ENCODE data around the gene KRT78. TPM values are rescaled to one million over a fixed set of nuclear protein-coding genes. Genes with fewer than 3 reads are reported as not detected.
"Not testable (repeated sequence)": the region's sequence is repeated elsewhere in the genome, so short reads cannot be mapped to it uniquely, and the experiment has no call there.

The KRT78 gene
- total RNA-seq, 1 donor from 2014 or later: not detected

DNA sequence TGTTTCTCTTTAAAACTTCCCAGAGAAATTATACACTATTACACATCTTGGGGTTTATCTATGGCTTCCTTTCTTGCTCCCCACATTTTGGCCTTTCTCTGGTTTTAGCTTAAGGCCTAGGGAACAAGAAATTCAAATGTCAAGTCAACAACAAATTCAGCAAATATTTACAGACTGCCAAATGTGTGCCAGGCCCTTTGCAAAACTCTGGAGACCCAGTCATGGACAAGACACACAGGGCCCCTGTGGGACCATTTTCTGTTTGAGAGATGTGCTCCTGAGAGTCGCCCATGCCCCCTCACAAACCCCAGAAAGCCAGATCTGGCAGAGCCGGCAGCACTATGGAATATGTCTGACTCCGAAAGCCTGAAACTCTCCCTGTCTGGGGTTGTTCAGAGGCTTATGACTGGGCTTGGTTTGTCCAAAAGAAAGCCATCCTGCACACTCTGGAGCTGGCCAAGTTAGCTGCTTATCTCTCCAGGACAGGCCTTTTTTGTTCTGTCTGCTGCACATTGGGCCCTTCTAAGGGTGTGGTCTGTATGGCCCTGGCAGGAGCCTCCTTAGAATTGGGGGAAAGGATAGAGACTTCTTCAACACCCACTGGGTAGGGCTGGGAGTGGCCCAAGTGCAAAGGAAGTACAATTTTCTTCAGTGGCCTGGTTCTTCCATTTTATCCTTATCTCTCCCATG lies 51.8 kb downstream of the KRT78 start:
- no peak overlapping the region for H3K27ac Mint-ChIP-seq
- intact Hi-C loops (cut with micrococcal nuclease): no loop called here
- CTCF ChIA-PET: no interaction called here
- H3K36me3 Mint-ChIP-seq (ENCODE audit: low read depth): no peaks in the 10 kb centered on the region
- TF ChIP-seq, protein P1, sequence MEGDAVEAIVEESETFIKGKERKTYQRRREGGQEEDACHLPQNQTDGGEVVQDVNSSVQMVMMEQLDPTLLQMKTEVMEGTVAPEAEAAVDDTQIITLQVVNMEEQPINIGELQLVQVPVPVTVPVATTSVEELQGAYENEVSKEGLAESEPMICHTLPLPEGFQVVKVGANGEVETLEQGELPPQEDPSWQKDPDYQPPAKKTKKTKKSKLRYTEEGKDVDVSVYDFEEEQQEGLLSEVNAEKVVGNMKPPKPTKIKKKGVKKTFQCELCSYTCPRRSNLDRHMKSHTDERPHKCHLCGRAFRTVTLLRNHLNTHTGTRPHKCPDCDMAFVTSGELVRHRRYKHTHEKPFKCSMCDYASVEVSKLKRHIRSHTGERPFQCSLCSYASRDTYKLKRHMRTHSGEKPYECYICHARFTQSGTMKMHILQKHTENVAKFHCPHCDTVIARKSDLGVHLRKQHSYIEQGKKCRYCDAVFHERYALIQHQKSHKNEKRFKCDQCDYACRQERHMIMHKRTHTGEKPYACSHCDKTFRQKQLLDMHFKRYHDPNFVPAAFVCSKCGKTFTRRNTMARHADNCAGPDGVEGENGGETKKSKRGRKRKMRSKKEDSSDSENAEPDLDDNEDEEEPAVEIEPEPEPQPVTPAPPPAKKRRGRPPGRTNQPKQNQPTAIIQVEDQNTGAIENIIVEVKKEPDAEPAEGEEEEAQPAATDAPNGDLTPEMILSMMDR (IDR thresholded peaks at IDR 0.05): no peak
- ATAC-seq (ENCODE audit: low read depth) (no peak), DNase-seq (no peak)
- H3K27me3 Mint-ChIP-seq: peaks cover 9% of the 10 kb centered on the region
- no peak overlapping the region for H3K4me3 Mint-ChIP-seq
- H3K4me1 Mint-ChIP-seq: no peaks in the 10 kb centered on the region
- POLR2A ChIA-PET: no interaction called here
- no peaks in the 10 kb centered on the region for H3K9me3 Mint-ChIP-seq

DNA sequence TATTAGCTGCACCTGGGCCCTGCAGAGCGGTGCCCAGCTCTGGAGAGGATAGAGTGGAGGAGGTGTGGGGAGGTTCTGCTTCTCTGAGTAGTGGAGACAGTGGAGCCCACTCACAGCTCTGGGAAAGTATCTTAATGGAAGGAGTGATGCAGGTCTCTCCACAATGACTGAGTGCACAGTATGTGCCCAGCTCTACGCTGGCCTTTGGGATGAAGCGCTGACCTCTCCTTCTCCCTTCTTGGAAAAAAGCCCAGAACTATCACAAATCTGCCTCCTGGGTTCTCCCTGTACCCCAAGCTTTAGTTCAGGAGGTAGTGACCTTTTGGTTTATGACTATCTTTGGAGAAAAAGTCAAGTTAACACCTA lies 52.4 kb downstream of the KRT78 start:
- H3K27me3 Mint-ChIP-seq: peaks cover 12% of the 10 kb centered on the region

DNA sequence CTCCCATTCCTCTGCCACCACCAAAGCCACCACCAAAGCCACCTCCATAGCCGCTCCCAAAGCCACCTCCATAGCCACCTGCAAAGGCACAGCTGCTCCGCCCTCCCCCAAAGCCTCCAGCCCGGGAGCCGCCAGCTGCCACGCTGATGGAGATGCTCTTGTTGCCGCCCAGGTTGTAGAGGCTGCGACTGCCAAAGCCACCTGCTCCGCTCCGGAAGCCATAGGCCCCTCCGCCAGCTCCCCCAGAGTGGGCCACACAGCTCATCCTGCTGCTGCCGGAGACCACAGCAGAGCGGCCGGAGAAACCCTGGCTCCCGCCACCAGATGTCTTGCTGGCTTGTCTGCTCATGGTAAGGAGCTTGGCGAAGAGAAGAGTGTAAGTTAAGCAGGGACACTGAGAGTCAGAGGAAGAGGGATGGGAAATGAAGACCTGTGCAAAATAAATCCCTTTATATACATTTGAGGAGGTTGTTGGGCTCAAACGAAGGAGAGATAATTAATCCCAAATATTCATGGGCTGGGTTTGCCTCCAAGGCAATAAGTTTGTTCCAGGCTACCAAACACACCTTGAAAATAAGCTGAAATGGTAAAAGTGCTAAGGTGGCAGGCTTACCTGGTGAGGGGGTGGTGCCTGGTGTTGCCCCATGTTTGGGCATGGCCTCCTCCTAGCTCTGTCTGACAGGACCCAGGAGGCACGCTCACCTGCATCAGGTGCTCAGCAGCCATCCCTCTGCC lies 52.9 kb downstream of the KRT78 start, which contains the start of gene KRT3:
Gene KRT3 (minus strand): TSS at position 424 of the 735 bp plus-strand sequence. CDS start 75 bp downstream, at position 349.
- ChIA-PET CTCF (interaction anchor here (0.9 kb wide), 1 partner anchor 639 kb away, joined by 3 read pairs; no protein-coding TSS in a partner anchor), POLR2A (no interaction called here)
- Mint-ChIP-seq H3K27ac (no peak within 1 kb of the TSS), H3K9me3 (no peaks in the 10 kb centered on the region), H3K27me3 (peaks cover 13% of the 10 kb centered on the region), H3K36me3 (ENCODE audit: low read depth) (no peaks in the 10 kb centered on the region), H3K4me3 (no peak within 1 kb of the TSS), H3K4me1 (no peaks in the 10 kb centered on the region)
- no peak for ATAC-seq (ENCODE audit: low read depth)
- intact Hi-C loops (cut with micrococcal nuclease): no loop called here
- TF ChIP-seq, protein P1 (IDR thresholded peaks at IDR 0.05): no peak
- DNase-seq: no peak

More for the DNA sequence above, 52.4 kb downstream of the KRT78 start:
- ATAC-seq (ENCODE audit: low read depth): no peak
- intact Hi-C loops (cut with micrococcal nuclease): no loop called here
- no peak for DNase-seq
- Mint-ChIP-seq H3K4me3 (no peak overlapping the region), H3K9me3 (no peaks in the 10 kb centered on the region), H3K4me1 (no peaks in the 10 kb centered on the region), H3K36me3 (ENCODE audit: low read depth) (no peaks in the 10 kb centered on the region), H3K27ac (no peak overlapping the region)
- TF ChIP-seq, protein P1 (IDR thresholded peaks at IDR 0.05): no peak
- CTCF ChIA-PET: interaction anchor here (0.9 kb wide), 1 partner anchor 639 kb away, joined by 3 read pairs; no protein-coding TSS in a partner anchor
- POLR2A ChIA-PET: no interaction called here

DNA sequence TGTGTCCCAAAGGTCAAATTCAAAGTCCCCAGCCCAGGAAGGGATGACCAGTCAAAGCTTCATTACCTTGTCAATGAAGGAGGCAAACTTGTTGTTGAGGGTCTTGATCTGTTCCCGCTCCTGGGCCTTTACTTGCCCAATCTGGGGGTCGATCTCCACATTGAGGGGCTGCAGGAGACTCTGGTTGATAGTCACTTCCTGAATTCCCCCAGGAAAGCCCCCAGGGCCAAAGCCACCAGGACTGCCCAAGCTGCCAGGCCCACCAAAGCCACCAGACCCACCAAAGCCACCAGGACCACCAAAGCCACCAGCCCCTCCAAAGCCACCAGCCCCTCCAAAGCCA lies 53.5 kb downstream of the KRT78 start:
- ATAC-seq (ENCODE audit: low read depth); CTCF ChIA-PET; H3K4me1 Mint-ChIP-seq; DNase-seq; H3K27ac Mint-ChIP-seq; H3K9me3 Mint-ChIP-seq; H3K36me3 Mint-ChIP-seq (ENCODE audit: low read depth); intact Hi-C loops (cut with micrococcal nuclease); H3K4me3 Mint-ChIP-seq; POLR2A ChIA-PET: not testable (repeated sequence)
- peaks cover 18% of the 10 kb centered on the region for H3K27me3 Mint-ChIP-seq

DNA sequence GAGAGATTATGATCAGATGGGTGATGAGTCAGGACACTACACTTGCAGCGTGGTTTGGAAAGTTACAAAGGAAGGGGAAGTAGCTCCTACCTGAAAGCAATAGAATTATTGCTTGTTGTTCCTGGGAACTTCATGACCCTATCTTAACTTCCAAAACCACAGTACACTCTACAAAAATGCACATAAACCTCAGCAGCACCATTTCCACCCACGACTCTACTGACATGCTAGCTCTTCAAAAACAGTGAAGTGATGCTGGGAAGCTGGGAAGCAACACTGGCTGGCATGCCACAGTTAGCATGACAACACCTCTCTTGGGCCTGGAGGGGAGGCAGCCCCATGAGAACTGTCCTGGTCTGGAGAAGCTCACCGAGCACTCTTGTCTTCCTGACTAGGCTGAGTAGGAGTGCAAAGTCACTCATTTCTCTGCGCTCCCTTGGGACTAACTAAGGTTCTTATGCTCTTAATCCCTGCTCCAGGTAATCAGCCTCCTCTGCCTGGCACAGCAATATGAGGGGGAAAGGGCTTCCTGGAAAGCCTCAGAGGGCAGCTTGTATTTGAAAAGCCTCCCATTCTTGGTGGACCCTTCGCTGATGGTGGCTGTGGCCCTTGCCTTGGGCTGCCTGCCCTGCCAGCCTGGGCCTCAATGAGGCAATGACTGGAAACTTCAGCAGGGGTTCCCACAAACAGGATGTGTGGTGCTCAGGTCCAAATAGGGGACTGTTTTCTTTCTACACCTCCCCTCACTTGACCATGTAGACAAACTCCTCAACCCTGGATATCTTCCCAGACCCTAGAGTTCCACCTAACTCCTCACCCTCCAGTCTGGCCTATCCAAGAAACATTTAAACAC lies 54.1 kb downstream of the KRT78 start:
- ATAC-seq (ENCODE audit: low read depth) (no peak), DNase-seq (no peak)
- Mint-ChIP-seq H3K4me1 (no peaks in the 10 kb centered on the region), H3K36me3 (ENCODE audit: low read depth) (no peaks in the 10 kb centered on the region), H3K9me3 (no peaks in the 10 kb centered on the region), H3K27me3 (peaks cover 20% of the 10 kb centered on the region), H3K27ac (no peak overlapping the region), H3K4me3 (no peak overlapping the region)
- ChIA-PET POLR2A (no interaction called here), CTCF (no interaction called here)
- TF ChIP-seq, protein P1 (IDR thresholded peaks at IDR 0.05): no peak
- intact Hi-C loops (cut with micrococcal nuclease): no loop called here

Data from activated B cell treated with CpG ODN at 0.5 μM for 24 hours (primary cell).